RWPE1 (cell line): ENCODE data around the gene SYT7.

Experiments used
- CTCF ChIA-PET: fragments of 350-600 bp; sonication (Branson Sonifier 250); formaldehyde crosslinking; extraction: SDS; loops from one replicate; lab custom pipeline; 2021; lab: Yijun Ruan, JAX
- POLR2A ChIA-PET: fragments of 400-600 bp; formaldehyde crosslinking; extraction: SDS; loops from one replicate; lab custom pipeline; 2020; ENCODE audit warnings: antibody characterized with exemption; ENCODE audit not compliant: low non-redundant PET; lab: Yijun Ruan, JAX
- DNase-seq: peaks from one replicate; pipeline ENCODE4 v3.0.0; 2012; ENCODE audit warnings: low spot score
- H3K27ac ChIP-seq: fragments of 450-650 bp; 2 replicates; pipeline ENCODE4 v1.5.1; 2017
- TF ChIP-seq, protein P1 (sequence below): fragments of 450-650 bp; conservative IDR thresholded peaks from 2 replicates; pipeline ENCODE4 v1.5.1; 2017; ENCODE audit warnings: low read depth, mild to moderate bottlenecking

SYT7 gene

DNA sequence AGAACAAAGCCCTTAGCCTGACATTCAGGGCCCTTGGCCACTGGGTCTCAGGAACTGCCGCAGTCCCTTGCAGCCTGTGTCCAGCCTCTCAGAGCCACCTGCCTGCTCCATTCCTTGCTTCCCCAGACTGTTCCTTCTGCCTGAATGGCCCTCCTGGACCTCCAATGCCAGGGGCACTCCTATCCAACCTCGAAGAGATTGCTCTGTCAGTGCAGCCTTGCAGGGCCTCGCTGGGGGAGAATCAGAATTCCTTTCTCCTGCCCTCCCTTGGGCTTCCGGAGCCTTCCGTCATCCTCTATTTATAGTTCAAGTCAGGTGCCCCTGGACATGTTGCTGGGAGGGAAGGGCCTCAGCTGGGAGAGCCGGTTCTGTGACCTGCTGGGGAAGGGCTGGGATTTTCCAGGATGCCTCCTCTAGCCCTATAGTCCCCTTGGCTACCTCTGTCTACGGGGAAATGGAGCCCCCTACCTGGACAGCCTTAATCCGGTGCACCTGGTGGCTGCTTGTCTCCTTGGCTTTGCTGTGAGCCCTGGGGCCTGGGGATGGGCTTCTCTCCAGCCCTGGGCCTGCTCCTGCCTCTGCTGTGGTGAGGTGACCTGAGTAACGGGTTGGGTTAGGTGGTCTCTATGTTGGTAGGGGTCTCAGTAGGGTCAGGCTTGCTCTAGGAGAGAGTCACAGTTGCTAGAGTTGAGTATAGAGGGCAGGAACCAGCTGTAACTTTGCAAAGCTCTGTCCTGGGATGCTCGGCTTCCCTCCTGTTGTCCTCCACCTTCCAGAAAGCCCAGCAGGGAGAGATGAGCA, 45.9 kb upstream of the SYT7 start:
- POLR2A ChIA-PET = no interaction called here
- H3K27ac ChIP-seq = peak overlapping the region; percentile 56
- CTCF ChIA-PET = interaction anchor here (0.5 to 2.8 kb wide), 11 partner anchors 10 to 180 kb away, joined by 3 to 16 read pairs (median 4); no protein-coding TSS in a partner anchor
- peak; percentile 91 for DNase-seq
- TF ChIP-seq, protein P1, sequence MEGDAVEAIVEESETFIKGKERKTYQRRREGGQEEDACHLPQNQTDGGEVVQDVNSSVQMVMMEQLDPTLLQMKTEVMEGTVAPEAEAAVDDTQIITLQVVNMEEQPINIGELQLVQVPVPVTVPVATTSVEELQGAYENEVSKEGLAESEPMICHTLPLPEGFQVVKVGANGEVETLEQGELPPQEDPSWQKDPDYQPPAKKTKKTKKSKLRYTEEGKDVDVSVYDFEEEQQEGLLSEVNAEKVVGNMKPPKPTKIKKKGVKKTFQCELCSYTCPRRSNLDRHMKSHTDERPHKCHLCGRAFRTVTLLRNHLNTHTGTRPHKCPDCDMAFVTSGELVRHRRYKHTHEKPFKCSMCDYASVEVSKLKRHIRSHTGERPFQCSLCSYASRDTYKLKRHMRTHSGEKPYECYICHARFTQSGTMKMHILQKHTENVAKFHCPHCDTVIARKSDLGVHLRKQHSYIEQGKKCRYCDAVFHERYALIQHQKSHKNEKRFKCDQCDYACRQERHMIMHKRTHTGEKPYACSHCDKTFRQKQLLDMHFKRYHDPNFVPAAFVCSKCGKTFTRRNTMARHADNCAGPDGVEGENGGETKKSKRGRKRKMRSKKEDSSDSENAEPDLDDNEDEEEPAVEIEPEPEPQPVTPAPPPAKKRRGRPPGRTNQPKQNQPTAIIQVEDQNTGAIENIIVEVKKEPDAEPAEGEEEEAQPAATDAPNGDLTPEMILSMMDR = no peak

DNA sequence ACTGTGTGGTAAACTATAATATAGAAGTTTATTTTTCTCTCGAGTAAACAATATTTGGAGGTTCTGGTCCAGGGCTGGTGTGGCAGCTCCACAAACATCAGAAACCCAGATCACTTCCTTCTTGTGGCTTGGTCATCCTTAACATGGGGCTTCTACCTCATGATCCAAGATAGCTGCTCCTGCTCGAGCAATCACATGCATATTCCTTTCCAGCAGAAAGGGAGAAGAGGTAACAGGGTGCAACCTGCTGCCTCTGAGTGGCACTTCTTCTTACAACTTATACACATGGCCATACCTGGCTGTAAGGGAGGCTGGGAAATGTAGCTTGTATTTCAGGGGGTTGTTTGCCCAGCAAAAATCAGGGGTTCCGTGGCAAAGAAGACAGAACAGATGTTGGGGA, 44.6 kb upstream of the SYT7 start:
- no peak overlapping the region for H3K27ac ChIP-seq
- DNase-seq = no peak
- POLR2A ChIA-PET = no interaction called here
- CTCF ChIA-PET = interaction anchor here (0.7 kb wide), 1 partner anchor 16 kb away, joined by 4 read pairs; no protein-coding TSS in a partner anchor
- TF ChIP-seq, protein P1 = no peak

DNA sequence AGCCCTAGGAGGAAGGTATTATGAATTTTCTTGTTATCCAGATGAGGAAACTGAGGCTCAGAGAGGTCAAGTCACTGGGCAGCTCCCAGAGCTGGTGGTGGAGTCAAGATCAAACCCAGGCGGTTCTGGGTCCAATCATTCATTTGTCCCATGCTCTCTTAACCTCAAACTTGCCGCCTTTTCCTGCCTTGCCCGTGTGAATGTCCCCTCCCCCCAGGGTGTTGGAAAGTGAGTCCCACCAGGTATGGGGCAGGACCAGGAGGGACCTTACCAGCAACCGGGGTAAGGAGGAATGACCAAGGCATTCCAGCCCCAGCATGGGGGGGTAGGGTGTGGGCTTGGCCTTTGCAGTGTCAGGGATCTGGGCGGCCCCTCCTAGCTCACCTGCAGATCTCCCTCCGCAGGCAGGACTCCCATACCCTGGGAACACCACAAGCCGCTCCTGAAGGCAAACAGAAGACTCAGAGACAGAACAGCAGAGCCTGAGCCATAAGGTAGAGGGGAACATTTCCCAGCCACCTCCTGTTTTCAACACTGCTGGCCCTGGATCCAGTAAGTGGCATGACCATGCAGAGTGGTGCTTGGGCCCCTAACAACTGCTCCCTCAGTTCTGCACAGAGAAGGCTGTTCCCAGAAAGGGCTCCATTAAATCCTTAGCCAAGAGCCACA, 41.2 kb upstream of the SYT7 start:
- TF ChIP-seq, protein P1 = no peak
- ChIA-PET CTCF (no interaction called here), POLR2A (no interaction called here)
- H3K27ac ChIP-seq = no peak overlapping the region
- no peak for DNase-seq

DNA sequence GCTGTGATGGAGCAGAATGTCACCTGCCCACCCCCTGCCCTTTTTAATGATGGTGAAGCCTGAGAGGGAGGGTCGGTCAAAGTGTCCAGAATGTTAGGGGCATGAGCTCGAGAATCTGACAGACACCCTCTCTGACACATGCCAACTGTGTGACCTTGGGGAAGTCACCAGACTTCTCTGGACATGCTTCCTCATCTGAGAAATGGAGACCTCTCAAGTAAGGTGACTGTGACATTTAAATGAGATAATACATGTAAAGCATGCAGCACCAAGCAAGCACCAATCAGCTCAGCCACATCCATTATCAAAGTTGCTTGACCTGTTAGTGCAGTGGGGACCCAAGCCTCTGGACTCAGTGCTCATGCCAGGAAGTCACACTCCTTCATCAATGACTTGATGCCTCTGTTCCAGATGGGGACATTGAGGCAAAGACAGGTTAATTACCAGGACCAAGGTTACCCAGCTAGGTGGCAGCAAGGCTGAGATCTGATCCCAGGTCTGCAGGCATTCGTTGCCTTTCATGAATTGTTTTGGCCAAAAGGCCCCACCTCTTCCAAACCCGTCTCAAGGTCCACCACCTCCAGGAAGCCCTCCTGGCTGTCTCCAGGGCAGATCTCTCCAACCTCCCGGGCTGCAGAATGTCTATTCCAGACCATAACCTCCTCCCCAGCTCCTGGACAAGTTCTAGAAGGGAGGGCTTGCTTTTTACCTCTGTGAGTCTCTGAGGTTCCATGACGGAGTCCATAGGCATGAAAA, 38.8 kb upstream of the SYT7 start:
- ChIA-PET CTCF (interaction anchor here (0.6 to 1.2 kb wide), 2 partner anchors 45 to 53 kb away, joined by 3 to 5 read pairs; no protein-coding TSS in a partner anchor), POLR2A (no interaction called here)
- H3K27ac ChIP-seq = peak overlapping the region; percentile 90; the same call in 1 of the 2 replicates
- TF ChIP-seq, protein P1 = no peak
- no peak for DNase-seq

DNA sequence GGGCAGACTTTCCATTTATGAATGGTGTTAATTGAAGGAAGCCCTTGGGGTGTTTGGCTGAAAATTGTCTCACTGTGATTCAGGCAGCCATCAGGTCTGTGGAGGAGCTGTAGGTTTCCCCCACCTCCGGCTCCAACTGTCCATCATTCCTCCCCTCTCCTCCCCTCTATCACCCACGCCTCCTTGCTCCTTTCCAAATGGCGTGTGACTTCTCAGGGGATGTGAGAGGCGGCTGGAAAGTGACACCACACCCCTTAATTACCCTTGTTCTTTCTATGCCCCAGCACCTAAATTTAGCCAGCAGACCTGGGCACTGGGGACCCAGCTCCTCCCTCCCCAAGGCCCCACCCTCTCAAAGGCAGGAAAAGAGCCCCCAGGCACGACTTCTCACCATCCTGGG, 38.1 kb upstream of the SYT7 start:
- TF ChIP-seq, protein P1 = no peak
- H3K27ac ChIP-seq = peak overlapping the region; percentile 90
- DNase-seq = no peak
- CTCF ChIA-PET = interaction anchor here (0.6 to 1.2 kb wide), 2 partner anchors 44 to 52 kb away, joined by 3 to 5 read pairs; no protein-coding TSS in a partner anchor
- POLR2A ChIA-PET = no interaction called here

DNA sequence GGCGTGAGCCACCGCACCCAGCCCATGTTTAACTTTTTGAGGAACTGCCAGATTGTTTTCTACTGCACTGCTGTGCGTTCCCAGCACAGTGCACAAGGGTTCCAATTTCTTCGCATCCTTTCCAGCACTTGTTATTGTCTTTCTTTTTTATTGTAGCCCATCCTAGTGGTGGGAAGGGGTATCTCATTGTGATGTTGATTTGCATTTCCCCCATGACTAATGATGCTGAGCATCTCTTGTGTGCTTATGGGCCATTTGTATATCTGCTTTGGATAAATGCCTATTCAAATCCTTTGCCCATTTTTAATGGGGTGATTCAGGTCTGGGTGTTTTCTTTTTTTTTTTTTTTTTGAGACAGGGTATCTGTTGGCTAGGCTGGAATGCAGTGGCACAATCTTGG, 36.6 kb upstream of the SYT7 start:
- CTCF ChIA-PET = interaction anchor here (0.6 to 0.7 kb wide), 3 partner anchors 10 to 241 kb away, joined by 3 read pairs; no protein-coding TSS in a partner anchor
- POLR2A ChIA-PET = no interaction called here
- peak overlapping the region; percentile 90 for H3K27ac ChIP-seq
- TF ChIP-seq, protein P1 = no peak
- no peak for DNase-seq
